GM12878 (cell line): Measurements from ENCODE around the gene MYCBP2. TPM values are rescaled to one million over a fixed set of nuclear protein-coding genes. Genes with fewer than 3 reads are reported as not detected.

ENCODE experiments used
- ATAC-seq: fragments of 200-7000 bp; cut with Tn5 transposase; 3 replicates; pipeline ENCODE4 v1.9.1; 2020; ENCODE audit warnings: mild to moderate bottlenecking, moderate library complexity
- BruUV-seq: library from RNA; stranded (reverse); fragments of 400-500 nt; replicated peaks from 2 replicates; lab custom pipeline; 2021; lab: Mats Ljungman, UMichigan
- CTCF ChIA-PET: fragments of 300-600 bp; sonication (Branson Sonifier 250); formaldehyde crosslinking; extraction: SDS; loops from one replicate; lab custom pipeline; 2021; ENCODE audit warnings: inconsistent platforms; lab: Yijun Ruan, JAX
- POLR2A ChIA-PET: fragments of 350-600 bp; formaldehyde crosslinking; extraction: SDS; loops from one replicate; lab custom pipeline; 2021; ENCODE audit warnings: inconsistent platforms; lab: Charles Lee
- RAD21 ChIA-PET: fragments of 300-600 bp; sonication (Branson Sonifier 250); formaldehyde crosslinking; loops from one replicate; lab custom pipeline; 2023; ENCODE audit warnings: antibody characterized with exemption; ENCODE audit not compliant: unreplicated experiment; lab: Charles Lee
- SMC1A ChIA-PET: fragments of 300-600 bp; sonication (Branson Sonifier 250); formaldehyde crosslinking; loops from one replicate; lab custom pipeline; 2023; ENCODE audit not compliant: unreplicated experiment, uncharacterized antibody; lab: Charles Lee
- DNase-seq: peaks from one replicate; pipeline ENCODE4 v3.0.0-alpha.2; 2011; ENCODE audit warnings: low read depth, low spot score
- FAIRE-seq: peaks from 3 replicates; lab custom pipeline; 2011; peaks lifted over from hg19 to GRCh38; lab: Jason Lieb, UNC
- H2AFZ ChIP-seq: 2 replicates; pipeline ENCODE4 v1.6.0; 2011; ENCODE audit warnings: low read depth, low read length, control low read depth; ENCODE audit not compliant: control insufficient read depth
- H3K27ac ChIP-seq: 2 replicates; pipeline ENCODE4 v1.5.1; 2011; ENCODE audit warnings: control low read depth; ENCODE audit not compliant: control insufficient read depth, insufficient read depth
- H3K27me3 ChIP-seq, 2 experiments: replicated peaks in 1 of 2; 2 replicates each; pipeline versions ENCODE4 v1.6.0 to v1.6.1; 2011; ENCODE audit warnings: low read length in 1 of 2; ENCODE audit not compliant: control insufficient read depth in 2 of 2, insufficient read depth in 2 of 2
- H3K36me3 ChIP-seq, 2 experiments: 2 replicates each; pipeline ENCODE4 v1.5.1; 2011; ENCODE audit warnings: low read length in 1 of 2; ENCODE audit not compliant: control insufficient read depth in 2 of 2, insufficient read depth in 2 of 2
- H3K4me1 ChIP-seq: 2 replicates; pipeline ENCODE4 v1.6.1; 2011; ENCODE audit warnings: mild to moderate bottlenecking, low read length, moderate library complexity, mixed read lengths; ENCODE audit not compliant: control insufficient read depth, insufficient read depth
- H3K4me2 ChIP-seq: 2 replicates; pipeline ENCODE4 v1.6.0; 2011; ENCODE audit warnings: control low read depth; ENCODE audit not compliant: control insufficient read depth, insufficient read depth
- H3K4me3 ChIP-seq: fragments of 200-600 bp; sonication (generic); 2 replicates; pipeline ENCODE4 v1.5.1; 2016
- H3K79me2 ChIP-seq: 2 replicates; pipeline ENCODE4 v1.6.0; 2011; ENCODE audit warnings: low read length; ENCODE audit not compliant: control insufficient read depth, insufficient read depth
- H3K9ac ChIP-seq: 2 replicates; pipeline ENCODE4 v1.8.0; 2011; ENCODE audit warnings: low read length, control low read depth, mixed read lengths; ENCODE audit not compliant: control insufficient read depth, insufficient read depth
- H3K9me3 ChIP-seq: replicated peaks from 3 replicates; pipeline ENCODE4 v1.5.1; 2011; ENCODE audit warnings: mild to moderate bottlenecking, low read length; ENCODE audit not compliant: control insufficient read depth, insufficient read depth
- H4K20me1 ChIP-seq: 2 replicates; pipeline ENCODE4 v1.6.0; 2011; ENCODE audit not compliant: control insufficient read depth, insufficient read depth
- CREM ChIP-seq: IDR thresholded peaks from 2 replicates; pipeline ENCODE4 v1.6.1; 2014; ENCODE audit warnings: antibody characterized with exemption, low read depth
- EGR1 ChIP-seq, 2 experiments: IDR thresholded peaks; 1 replicate in 1 of 2; 2 replicates in 1 of 2; pipeline ENCODE4 v1.6.1; 2011 to 2012; ENCODE audit warnings: low read depth in 2 of 2, low read length in 2 of 2, borderline replicate concordance in 1 of 2, mild to moderate bottlenecking in 1 of 2, moderate library complexity in 1 of 2
- ZNF24 ChIP-seq: fragments of 450-650 bp; IDR thresholded peaks from 2 replicates; pipeline ENCODE4 v1.6.1; 2017; ENCODE audit warnings: antibody characterized with exemption, mild to moderate bottlenecking
- ZSCAN29 ChIP-seq: fragments of 450-650 bp; IDR thresholded peaks from 2 replicates; pipeline ENCODE4 v1.6.1; 2017; ENCODE audit warnings: mild to moderate bottlenecking, moderate library complexity
- WGBS: methylation state at CpG from one replicate; pipeline ENCODE4 v1.1.6; 2016; ENCODE audit warnings: low lambda C conversion rate; ENCODE audit not compliant: insufficient replicate concordance, insufficient coverage; ENCODE audit errors: missing lambda C conversion rate; 5-methylcytosine and 5-hydroxymethylcytosine counted together
- in situ Hi-C: fragments of 300-500 bp; cut with MboI; formaldehyde crosslinking; loops from 9 replicates; pipeline ENCODE4 v1.14.3; 2018; ENCODE audit warnings: mixed read lengths
- intact Hi-C: fragments of 100-400 bp; cut with micrococcal nuclease; formaldehyde crosslinking; loops from one replicate; pipeline ENCODE4 v1.14.2; 2022; ENCODE audit not compliant: unreplicated experiment
- polyA plus RNA-seq, 11 experiments: library from polyadenylated mRNA; depleted of rRNA in 4 of 11; unstranded in 6 of 11; stranded (reverse) in 5 of 11; fragments of >200 nt; fragmentation: Nextera tagmentation in 4 of 11; fragmentation: Illumina TruSeq in 1 of 11; extraction: Ambion mirVana in 4 of 11; extraction: Trizol in 1 of 11; gene quantifications; 1 replicate in 1 of 11; 2 replicates in 10 of 11; pipeline versions ENCODE4 v1.2.1 to v1.2.3, GENCODE V29; 2011 to 2016; ENCODE audit warnings: inconsistent platforms in 2 of 11, missing spikeins in 2 of 11, low read depth in 1 of 11
- total RNA-seq, 4 experiments: library from RNA; depleted of rRNA in 3 of 4; stranded (reverse); fragments of >200 nt in 3 of 4; fragmentation: Illumina TruSeq in 1 of 4; extraction: Trizol in 1 of 4; gene quantifications; 2 replicates each; pipeline versions ENCODE4 v1.2.1 to v1.2.3, GENCODE V29; 2013 to 2021
- TF ChIP-seq, protein P1 (sequence below): fragments of 150-350 bp; IDR thresholded peaks from 2 replicates; pipeline ENCODE4 v1.6.1; 2014; ENCODE audit warnings: mild to moderate bottlenecking, low read depth, low read length

MYCBP2 gene
- total and polyA plus RNA-seq, 10 of the 15 experiments (the other 5 are each of a cell fraction or from before 2014, with no cell fraction given), result 51.9 to 152 (median 98.2) TPM

GRCh38 chr13:77362166-77362565 lies 35.3 kb upstream of the MYCBP2 start:
- no peak for DNase-seq
- Histone ChIP-seq H3K4me2 (no peak overlapping the region), H3K9ac (no peak overlapping the region), H3K36me3 (no peaks in the 10 kb centered on the region), H2AFZ (no peak overlapping the region), H3K4me1 (no peaks in the 10 kb centered on the region), H3K27me3 (no peaks in the 10 kb centered on the region), H3K27ac (no peak overlapping the region), H4K20me1 (no peaks in the 10 kb centered on the region), H3K79me2 (no peaks in the 10 kb centered on the region), H3K4me3 (no peak overlapping the region), H3K9me3 (no peaks in the 10 kb centered on the region; the same call in 1 of the 3 replicates)
- BruUV-seq, result no TSS peak
- TF ChIP-seq, protein P1, sequence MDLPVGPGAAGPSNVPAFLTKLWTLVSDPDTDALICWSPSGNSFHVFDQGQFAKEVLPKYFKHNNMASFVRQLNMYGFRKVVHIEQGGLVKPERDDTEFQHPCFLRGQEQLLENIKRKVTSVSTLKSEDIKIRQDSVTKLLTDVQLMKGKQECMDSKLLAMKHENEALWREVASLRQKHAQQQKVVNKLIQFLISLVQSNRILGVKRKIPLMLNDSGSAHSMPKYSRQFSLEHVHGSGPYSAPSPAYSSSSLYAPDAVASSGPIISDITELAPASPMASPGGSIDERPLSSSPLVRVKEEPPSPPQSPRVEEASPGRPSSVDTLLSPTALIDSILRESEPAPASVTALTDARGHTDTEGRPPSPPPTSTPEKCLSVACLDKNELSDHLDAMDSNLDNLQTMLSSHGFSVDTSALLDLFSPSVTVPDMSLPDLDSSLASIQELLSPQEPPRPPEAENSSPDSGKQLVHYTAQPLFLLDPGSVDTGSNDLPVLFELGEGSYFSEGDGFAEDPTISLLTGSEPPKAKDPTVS, result no peak
- TF ChIP-seq CREM (no peak), ZNF24 (no peak), EGR1 (IDR thresholded peaks at IDR 0.05; ENCODE audit: borderline replicate concordance in 1 of 2, low read depth in 2 of 2, low read length in 2 of 2) (no peak), ZSCAN29 (no peak)
- ChIA-PET POLR2A (interaction anchor here (0.6 to 1.8 kb wide), 2 partner anchors 11 to 176 kb away, joined by 3 to 4 read pairs; no protein-coding TSS in a partner anchor), CTCF (interaction anchor here (2.0 kb wide), 1 partner anchor 10 kb away, joined by 4 read pairs; no protein-coding TSS in a partner anchor), RAD21 (interaction anchor here (0.9 to 2.0 kb wide), 3 partner anchors 11 to 115 kb away, joined by 3 to 4 read pairs (median 4); no protein-coding TSS in a partner anchor), SMC1A (interaction anchor here (1.1 to 4.3 kb wide), 3 partner anchors 9 to 64 kb away, joined by 3 to 16 read pairs (median 3); no protein-coding TSS in a partner anchor)
- no peak for ATAC-seq
- intact Hi-C loops (no loop called here), in situ Hi-C loops (no loop called here)
- no peak for FAIRE-seq
- 83% methylated on average over 1 of the region's 1 CpG for WGBS
